ENCODE measurements around the gene ZNF692.

Gene ZNF692

DNA sequence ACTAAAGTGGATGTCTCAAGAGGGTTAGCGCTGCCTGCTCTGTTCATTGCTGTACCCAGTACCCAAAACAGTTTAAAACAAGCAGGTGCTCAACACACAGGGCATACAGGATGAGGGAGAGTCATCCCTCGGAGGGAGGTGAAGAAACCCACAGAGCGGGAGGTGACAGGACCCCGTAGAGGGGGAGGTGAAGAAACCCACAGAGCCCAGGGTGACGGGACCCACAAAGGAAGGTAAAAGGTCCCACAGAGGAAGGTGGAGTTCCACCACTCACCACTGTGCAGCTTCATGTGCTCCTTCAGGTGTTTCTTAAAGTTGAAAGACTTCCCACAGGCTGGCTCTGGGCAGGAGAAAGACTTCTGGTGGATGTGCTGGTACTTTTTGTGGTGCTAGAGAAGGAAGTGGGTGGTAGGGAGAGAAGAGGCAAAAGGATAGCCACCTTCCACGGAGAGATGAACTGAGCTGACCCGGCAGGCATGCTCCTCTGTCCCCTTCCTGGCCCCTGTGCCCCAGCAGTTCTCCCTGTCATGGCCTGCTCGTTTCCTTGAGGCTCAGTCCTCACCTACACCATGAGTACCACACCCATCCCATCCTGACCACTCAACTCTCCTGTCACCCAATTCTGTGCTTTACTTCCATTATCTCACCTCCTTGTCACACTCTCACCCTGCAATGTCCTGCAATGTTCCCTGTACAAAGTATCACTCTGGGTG is 5.1 kb downstream of the ZNF692 start:
- TF ChIP-seq, protein P1, sequence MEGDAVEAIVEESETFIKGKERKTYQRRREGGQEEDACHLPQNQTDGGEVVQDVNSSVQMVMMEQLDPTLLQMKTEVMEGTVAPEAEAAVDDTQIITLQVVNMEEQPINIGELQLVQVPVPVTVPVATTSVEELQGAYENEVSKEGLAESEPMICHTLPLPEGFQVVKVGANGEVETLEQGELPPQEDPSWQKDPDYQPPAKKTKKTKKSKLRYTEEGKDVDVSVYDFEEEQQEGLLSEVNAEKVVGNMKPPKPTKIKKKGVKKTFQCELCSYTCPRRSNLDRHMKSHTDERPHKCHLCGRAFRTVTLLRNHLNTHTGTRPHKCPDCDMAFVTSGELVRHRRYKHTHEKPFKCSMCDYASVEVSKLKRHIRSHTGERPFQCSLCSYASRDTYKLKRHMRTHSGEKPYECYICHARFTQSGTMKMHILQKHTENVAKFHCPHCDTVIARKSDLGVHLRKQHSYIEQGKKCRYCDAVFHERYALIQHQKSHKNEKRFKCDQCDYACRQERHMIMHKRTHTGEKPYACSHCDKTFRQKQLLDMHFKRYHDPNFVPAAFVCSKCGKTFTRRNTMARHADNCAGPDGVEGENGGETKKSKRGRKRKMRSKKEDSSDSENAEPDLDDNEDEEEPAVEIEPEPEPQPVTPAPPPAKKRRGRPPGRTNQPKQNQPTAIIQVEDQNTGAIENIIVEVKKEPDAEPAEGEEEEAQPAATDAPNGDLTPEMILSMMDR (IDR thresholded peaks at IDR 0.05; ENCODE audit: control insufficient read depth, extremely low read depth, insufficient read depth), result no peak
- H3K4me3 ChIP-seq (ENCODE audit: low read depth, low read length), result no peak overlapping the region

DNA sequence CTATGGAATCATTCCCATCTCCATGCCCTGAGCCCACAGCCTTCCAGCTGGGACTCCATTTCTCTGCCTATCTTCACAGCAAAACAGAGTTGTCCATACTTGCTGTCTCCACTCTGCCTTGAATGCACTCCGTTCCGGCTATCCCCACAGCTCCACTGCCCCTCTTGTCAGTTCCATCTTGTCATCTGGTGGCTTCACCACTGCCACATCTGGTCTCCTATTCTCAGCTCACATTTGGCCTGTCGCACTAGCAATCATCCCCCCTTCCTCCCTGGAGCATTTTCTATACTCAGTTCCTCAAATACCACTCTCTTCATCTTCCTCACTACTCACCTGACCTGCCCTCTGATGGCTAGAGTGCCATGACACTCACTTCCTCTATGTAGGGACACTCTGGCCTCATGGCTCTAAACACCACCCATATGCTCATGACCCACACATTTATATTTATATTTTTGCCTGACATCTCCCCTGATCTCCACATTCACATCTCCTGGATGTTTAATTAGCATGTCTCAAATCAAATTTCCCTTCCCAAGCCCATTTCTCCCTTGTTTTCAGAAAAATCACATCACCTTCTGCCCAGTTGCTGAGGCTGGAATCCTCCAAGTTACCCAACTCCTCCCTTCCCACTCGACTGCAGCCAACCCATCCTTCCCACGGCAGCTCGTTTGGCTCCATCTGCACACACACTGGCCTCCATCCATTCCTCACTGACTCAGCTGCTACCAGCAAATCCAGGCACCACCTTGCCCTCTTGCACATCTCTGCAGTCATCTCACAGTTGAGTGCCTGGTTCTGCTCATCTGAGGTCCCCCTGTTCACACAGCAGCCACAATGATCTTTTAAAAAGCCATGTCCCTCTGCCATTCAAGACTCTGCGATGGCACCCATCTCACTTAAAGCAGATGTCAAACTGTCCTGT is 6.1 kb downstream of the ZNF692 start:
- no peak overlapping the region for H3K4me3 ChIP-seq (ENCODE audit: low read depth, low read length)
- no peak for DNase-seq (ENCODE audit: low read depth)
- TF ChIP-seq, protein P1 (IDR thresholded peaks at IDR 0.05; ENCODE audit: control insufficient read depth, extremely low read depth, insufficient read depth), result no peak

More for the DNA sequence above, 5.1 kb downstream of the ZNF692 start:
- DNase-seq (ENCODE audit: low read depth), result no peak

DNA sequence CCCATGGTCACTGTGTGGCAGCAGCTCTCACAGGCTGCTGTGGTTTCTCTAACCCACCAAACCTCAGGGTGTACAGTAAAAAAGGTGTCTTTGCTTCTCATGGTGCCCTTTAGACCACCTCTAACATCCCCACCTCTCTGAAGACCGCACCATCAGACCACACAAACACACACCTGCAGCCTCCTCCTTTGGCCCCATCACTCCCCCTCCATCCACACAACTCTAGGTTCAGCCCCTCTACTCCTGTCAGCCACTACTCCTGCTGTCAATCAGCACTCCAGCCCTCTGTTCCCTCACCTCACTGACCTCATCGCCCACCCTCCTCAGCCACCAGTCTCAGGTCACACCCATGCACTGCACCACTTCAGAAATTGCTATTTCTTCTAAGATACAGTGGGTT is 7.5 kb downstream of the ZNF692 start:
- no peak for DNase-seq (ENCODE audit: low read depth)
- TF ChIP-seq, protein P1 (IDR thresholded peaks at IDR 0.05; ENCODE audit: control insufficient read depth, extremely low read depth, insufficient read depth), result no peak
- no peak overlapping the region for H3K4me3 ChIP-seq (ENCODE audit: low read depth, low read length)

DNA sequence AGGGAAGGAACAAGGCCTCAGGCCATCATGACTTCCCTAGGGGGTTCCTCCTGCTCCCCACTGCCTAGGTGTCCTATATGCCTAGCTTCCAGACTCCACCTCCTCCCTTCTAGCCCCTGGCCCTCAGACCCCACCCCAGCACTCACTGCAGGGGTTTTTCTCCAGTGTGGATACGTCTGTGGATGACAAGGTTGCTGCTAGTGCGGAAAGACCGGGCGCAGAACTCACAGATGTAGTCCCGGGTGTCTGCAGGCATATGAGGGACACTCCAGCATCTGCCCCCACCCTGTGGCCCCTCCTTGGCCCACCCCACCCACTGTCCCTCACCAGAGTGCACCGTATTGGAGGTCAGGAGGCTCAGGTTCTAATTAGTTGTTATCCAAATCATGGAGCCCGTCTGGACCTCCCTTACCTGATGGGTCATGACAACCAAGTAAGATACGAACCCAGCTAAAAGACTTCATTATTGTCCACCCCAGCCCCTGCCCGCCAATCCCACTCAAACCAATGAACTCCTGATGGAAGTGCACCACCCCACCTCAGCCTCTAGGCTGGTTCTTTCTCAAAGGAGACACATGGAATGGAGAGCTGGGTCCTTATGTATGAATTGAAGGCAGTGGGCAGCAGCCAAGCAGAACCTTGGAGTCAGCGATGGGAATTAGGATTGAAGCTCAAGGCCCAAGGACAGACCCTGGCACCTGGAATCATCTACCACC is 8.2 kb downstream of the ZNF692 start:
- DNase-seq (ENCODE audit: low read depth), result no peak
- no peak overlapping the region for H3K4me3 ChIP-seq (ENCODE audit: low read depth, low read length)
- TF ChIP-seq, protein P1 (IDR thresholded peaks at IDR 0.05; ENCODE audit: control insufficient read depth, extremely low read depth, insufficient read depth), result no peak

DNA sequence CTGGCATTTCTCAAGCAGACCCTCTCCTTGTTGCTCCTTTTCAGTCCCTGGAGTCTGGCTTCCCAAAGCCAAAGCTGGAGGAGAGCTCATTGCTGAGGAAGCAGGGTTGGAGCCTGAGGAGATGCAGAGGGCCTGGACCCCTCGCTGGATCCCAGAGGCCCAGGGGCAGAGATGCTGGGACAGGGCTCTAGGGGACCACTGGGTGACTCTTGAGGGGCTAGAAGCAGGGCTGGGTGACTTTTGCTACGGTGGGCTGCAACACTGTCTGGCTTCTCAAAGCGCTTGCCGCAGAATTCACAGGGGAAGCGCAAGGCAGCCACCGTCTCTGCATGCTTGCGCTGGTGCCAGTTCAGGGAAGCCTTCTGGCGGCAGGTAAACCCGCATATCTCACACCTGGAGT is 8.8 kb downstream of the ZNF692 start:
- TF ChIP-seq, protein P1 (IDR thresholded peaks at IDR 0.05; ENCODE audit: control insufficient read depth, extremely low read depth, insufficient read depth), result no peak
- H3K4me3 ChIP-seq (ENCODE audit: low read depth, low read length), result no peak overlapping the region
- DNase-seq (ENCODE audit: low read depth), result no peak

DNA sequence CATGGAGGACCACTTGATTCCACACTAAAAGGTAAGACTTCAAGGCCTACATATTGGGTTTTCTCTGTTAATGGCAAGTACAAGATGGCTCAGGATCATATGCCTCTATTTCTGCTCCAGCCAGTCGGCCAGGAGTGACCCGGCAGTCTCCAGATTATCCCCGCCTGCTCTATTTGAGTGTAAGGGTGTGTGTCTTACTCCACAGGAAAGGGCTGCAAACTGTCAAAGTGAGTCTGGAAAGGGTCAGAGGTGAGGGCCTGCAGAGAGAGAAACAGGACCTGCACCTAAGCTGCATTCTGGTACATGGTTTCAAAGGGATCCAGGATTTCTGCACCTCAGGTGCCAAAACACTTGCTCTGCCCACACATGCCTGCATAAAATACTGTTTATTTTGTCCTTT is 9.2 kb downstream of the ZNF692 start:
- DNase-seq (ENCODE audit: low read depth), result no peak
- H3K4me3 ChIP-seq (ENCODE audit: low read depth, low read length), result no peak overlapping the region
- TF ChIP-seq, protein P1 (IDR thresholded peaks at IDR 0.05; ENCODE audit: control insufficient read depth, extremely low read depth, insufficient read depth), result no peak

Measured in LNCaP clone FGC (cell line).